HG03135 (cell line): Measurements from ENCODE around the gene ANKHD1.
A peak's percentile ranks its signal among the peaks of the same experiment; 100 is the strongest.

Experiments used
- ATAC-seq: cut with Tn5 transposase; IDR thresholded peaks from one replicate; pipeline ENCODE4 v1.9.1; 2021; ENCODE audit warnings: mild to moderate bottlenecking, moderate library complexity; ENCODE audit not compliant: unreplicated experiment

The ANKHD1 gene

DNA sequence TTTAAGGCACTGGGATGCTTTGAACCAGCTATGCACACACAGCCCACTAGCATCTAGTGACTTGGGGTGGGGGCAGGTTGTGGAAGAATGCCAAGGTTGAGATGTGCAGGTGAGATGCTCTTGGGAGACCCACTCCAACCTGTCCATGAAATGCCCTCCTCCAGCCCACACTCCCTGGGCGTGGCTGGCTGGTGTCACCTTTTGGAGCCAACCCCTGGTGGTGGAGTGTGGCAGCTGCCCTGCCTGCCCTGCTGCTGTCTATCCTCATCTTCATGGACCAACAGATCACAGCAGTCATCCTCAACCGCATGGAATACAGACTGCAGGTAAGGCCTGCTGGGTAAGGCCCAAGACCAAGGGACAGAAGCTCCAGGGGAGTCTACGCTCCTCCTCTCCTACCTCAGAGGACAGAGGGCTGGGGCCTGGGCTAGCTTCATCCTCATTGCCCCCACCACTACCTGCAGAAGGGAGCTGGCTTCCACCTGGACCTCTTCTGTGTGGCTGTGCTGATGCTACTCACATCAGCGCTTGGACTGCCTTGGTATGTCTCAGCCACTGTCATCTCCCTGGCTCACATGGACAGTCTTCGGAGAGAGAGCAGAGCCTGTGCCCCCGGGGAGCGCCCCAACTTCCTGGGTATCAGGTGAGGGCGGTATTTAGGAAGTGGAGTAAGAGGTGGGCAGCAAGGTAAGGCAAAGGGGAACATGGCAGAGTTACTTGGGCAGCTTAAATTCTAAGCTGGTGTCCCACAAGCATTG, 34.2 kb upstream of the ANKHD1 start:
- no peak for ATAC-seq

DNA sequence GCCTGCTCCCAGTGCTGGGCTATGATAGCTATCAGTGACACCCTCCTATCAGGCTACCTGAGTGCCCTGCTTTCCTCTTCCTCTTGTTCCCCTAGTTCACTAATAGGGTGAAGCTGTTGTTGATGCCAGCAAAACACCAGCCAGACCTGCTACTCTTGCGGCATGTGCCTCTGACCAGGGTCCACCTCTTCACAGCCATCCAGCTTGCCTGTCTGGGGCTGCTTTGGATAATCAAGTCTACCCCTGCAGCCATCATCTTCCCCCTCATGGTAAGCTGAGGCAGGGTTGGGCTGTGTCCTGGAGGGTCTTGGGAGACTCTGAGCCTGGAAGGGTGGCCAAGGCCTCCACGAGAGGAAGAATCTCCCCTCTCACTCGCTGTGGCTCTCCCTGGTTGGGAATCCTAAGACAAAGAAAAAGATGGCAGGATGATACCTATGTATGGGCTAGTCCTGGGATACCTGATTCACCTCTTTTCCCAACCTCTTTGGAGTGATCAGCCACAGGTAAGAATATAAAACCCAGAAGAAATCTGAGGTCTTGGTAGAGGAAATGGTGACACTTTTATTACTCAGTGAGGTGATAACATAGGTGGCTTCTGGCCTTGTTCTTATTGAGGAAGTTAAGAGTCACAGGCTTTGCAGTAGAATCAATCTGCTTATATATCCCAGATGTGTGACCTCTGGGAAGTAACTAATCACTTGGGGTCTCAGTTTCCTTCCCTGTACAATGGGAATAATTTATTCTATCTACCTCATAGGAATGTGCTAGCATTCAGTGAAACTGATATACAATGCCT, 30.1 kb upstream of the ANKHD1 start:
- ATAC-seq, result no peak

DNA sequence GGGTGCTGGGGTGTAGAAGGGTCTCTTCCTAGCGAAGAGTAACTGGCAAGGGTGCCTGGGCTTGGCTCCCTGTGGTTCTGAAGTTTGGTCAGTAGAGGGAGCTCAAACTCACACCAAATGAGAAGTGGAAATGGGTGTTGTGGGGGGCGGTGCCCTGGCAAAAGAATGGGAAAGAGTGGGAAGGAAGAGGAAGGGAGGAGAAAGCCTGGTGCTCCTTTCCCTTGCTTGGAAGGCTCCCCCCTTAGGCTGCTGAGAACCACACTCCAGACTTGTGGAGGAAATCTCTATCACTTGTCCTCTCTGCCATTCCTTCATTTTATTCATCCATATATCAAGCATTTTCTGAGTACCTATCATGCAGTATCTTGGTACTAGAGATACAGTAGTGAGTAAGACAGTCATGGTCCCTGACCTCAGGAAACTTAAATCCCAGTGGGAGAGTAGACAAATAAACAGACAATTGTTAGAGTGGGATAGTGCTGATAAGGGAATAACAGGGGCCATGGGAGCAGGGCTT, 28.6 kb upstream of the ANKHD1 start:
- peak; percentile 60 for ATAC-seq

DNA sequence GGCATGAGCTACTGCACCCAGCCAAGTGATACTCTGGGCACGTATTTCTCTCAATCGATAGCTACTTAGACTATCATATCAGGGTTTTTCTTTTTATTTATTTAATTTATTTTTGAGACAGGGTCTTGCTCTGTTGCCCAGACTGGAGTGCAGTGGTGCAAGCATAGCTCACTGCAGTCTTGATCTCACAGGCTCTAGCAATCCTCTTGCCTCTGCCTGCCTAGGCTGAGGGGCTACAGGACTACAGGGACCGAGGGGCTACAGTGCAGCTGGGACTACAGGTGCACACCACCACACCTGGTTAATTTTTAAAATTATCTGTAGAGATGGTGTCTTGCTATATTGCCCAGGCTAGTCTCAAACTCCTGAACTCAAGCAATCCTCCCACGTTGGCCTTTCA, 20.3 kb upstream of the ANKHD1 start:
- no peak for ATAC-seq

DNA sequence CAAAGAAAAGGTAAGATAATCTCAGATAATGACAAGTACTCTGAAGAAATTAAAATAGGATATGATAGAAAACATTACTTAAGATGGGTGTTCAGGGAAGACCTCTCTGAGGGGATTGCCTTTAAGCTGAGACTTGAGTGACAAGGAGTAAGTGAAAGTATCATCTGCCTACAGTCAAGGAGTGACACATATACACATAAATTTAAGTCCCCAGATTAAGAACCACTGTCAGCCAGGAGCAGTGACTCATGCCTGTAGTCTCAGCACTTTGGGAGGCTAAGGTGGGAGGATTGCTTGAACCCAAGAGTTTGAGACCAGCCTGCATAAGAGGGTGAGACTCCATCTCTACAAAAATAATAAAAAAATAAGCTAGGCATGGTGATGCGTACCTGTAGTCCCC, 19.7 kb upstream of the ANKHD1 start:
- no peak for ATAC-seq

DNA sequence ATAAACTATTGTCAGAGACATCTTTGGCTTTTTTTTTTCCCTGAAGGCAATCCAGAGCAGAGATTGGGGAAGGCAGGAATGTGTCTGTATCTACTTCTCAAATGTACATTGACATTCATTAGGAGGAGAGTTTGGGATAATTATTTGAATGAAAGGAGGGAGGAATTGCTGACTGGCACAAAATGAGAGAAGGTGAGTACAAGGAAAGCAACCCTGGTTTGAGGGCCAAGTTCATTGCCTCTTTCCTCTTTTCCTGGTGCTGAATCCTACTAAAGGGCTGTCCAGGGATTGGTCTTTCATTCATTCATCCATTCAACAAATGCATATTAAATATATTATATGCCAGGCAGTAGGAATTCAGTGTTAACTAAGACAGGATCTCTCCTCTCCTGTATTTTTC, 18.8 kb upstream of the ANKHD1 start:
- ATAC-seq, result no peak

DNA sequence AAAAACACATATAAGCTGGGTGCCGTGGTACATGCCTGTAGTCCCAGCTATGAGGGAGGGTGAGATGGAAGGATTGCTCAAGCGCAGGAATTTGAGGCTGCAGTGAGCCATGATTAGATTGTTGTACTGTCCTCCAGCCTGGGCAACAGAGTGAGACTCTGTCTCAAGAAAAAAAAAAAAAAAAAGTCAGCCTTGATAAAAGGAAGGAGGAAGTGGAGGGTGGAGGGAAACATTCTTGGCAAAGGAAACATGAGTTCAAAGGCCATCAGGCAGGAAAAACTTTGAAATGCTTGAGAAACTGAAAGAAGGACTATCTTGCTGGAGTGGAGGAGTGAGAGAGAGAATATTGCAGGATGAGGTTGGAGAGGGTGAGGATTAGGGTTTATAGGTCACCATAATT, 18.3 kb upstream of the ANKHD1 start:
- no peak for ATAC-seq

DNA sequence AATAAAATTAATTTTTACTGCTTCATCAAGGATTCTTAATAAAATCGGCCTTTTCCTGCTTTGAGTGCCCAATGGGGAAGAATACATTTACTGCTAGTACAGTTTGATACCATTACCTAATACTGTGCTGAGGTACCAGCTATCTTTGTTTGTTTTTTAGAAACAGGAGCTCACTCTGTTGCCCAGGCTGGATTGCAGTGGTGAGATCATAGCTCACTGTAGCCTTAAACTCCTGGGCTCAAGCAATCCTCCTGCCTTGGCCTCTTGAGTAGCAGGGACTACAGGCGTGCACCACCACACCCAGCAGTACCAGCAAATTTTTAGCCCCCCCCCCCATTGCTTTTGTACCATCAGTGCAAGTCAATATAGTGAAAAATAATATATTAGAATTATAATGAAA, 13.6 kb upstream of the ANKHD1 start:
- no peak for ATAC-seq

DNA sequence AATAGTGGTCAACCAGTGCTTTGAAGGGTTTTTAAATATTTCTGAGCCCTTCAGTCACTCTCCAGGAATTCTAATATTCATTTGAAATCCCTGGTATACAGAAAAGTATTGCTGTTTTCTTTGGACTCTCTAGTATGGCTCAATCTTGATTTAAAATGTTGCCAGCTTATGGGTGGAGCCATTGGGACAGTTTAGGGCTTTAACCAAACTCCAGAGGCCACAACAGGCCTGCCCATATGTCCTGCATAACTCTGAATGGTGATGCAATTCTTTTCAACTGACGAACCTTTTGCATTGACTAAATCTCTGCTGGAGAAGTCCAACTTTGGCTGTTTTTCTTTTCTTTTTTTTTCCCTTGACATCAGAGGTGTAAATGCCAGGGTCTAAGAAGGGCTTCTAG, 10.3 kb upstream of the ANKHD1 start:
- ATAC-seq, result no peak

DNA sequence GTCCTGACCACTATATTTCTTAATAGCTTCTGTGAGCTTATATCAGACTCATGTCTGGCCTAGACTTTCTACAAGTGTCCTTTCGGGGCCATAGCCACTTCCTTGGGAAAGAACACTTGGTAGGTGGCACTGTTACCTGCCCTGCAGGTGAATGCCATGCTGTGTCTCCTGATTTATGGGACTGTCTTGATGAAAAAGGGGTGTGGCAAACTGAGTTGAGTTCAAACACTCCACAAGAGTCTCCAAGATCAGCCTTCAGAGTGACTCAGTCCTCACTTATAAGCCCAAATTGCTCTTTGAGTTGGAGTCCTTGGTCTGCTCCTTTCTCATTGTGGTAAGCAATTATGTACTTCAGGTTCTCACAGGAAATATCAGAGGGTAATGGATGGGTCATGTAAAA, 9.9 kb upstream of the ANKHD1 start:
- ATAC-seq, result no peak

DNA sequence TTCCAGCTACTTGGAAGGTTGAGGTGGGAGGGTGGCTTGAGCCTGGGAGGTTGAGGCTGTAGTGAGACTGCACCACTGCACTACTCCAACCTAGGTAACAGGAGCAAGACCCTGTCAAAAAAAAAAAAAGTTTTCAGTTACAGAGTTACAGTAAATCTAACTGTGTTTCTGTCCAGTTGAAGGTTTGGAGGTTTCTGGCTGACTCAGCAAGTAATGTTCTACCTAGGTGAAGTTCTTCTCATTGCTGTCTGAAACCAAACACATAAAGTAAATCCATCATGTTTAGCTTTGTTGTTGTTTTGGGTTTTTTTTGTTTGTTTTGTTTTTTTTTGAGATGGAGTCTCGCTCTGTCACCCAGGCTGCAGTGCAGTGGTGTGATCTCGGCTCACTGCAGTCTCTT, 7.9 kb upstream of the ANKHD1 start:
- ATAC-seq, result no peak

DNA sequence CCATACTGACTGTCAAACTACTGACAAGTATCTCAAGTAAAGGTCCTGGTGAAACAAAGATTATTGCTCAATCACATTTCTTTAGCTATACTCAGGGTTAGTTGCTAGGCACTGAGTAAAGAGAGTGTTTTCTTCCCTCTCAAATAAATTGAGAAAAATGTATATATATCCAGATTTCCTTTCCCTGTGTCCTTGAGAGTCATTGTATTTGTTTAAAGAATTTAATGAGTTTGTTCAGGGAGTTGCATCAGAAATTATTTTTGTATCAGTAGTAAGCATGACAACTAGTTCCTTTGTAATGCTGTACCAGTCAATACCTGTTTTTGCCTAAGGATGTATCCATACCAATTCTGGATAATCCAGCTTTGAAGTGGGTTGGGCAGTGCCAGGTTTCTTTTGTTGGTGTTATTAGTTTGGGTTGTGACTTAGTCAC, 3.2 kb upstream of the ANKHD1 start:
- no peak for ATAC-seq

DNA sequence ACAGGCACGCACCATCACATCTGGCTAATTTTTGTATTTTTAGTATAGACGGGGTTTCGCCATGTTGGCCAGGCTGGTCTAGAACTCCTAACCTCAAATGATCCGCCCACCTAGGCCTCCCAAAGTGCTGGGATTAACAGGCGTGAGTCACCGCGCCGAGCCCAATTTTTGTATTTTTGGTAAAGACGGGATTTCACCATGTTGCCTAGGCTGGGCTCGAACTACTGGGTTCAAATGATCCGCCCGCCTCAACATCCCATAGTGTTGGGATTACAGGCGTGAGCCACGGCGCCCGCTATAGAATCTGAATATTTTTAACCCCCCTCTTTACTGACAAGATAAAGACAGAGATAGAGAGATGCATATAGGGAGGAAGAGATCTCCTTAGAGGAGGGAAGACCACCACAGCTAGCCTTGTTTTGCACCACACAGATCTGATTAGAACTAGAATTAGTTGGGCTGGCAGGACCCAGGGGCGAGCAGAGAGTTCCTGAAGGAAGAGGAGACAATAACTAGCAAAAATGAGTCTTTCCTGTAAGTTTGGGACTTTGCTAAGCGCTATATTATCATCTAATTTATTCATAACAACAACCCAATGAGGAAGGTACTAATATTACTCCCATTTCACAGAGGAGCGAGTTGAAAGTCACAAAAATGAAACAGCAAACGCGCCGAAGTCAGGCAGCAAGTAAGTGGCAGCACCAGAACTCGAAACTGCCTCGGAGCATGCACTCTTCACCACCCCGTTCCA, 1.5 kb upstream of the ANKHD1 start:
- no peak for ATAC-seq

DNA sequence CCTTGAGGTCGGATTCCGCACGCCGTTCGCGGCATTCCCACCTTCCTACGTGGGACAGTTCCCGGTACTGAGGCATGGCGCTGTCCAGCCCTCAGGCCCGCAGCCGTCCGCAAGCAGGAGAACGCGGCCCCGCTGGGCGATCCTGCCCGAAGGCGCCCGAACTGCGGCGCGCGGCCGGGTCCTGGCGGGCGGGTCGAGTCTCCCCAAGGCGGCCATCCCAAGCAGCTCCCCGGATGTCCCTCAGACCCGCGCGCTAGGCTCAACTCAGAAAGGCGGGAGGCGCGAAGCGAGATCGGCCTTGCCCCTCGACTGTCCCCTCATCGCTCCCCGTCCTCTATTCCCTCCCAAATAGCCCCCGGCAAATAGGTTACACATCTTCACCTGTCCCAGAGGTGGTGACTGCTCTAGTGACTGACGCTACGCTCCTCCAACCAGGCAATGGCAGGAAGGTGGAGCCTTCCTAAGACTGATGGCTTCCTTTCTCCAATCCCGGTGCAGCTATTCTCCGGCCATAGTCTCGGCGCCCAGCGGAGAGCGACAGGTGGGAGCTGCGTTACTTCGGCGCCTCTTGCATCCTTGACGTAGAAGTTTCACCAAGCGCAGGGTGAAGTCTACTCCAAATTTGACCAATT, 787 bp upstream of the ANKHD1 start:
- ATAC-seq, result peak; percentile 72

DNA sequence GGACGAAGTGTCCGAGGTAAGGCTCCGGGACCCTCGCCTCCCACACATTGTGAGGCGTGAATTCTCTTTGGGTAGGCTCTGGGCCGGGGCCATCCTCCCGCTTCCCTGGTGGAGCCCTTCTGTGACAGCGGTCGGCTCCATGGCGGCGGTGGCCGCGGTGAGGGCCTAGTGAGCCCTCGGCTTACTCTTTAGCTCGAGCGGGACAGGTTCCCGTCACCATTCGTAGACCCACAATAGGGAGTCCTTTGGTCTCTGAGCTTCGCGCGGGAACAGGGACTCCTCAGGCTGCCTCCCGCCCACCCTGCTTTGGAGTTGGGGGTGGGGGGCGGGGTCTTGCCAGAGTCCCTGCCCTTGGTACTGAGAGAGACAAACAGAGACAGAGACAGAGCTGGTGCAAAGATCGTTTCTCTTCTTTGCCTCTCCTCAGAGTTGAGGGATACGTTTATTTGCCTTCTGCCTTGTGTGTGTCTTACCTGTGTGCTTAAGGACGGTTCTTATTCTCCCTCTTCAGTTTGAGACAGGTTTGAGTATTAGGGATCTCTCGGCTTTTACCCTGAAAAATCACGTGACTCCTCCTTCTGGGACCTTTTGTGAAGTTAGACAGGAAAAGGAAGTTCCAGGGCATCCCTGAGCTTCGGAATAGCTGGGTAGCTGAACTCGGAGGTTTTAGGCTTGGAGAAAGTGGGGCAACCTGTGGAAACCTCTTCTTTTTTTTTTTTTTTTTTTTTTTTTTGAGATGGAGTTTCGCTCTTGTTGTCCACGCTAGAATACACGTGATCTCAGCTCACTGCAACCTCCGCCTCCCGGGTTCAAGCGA, 833 bp downstream of the ANKHD1 start:
- no peak for ATAC-seq

DNA sequence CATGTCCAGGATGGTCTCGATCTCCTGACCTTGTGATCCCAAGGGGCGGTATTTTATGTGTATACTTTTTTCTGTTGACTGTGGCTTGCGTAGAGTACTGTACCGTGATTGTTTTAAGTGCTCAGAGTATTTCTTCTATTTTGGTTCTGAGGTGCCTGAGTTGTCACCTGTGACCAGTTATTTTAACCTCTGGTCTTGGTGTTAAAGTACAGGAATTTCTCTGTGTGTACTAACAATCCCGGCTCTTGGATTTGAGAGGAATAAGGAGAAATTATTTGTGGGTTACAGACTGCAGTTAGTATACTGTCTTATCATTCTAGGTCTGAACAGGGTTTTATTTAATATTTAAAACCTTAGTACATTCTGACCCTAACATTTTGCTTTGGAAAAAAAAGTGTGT, 2.0 kb downstream of the ANKHD1 start:
- no peak for ATAC-seq

DNA sequence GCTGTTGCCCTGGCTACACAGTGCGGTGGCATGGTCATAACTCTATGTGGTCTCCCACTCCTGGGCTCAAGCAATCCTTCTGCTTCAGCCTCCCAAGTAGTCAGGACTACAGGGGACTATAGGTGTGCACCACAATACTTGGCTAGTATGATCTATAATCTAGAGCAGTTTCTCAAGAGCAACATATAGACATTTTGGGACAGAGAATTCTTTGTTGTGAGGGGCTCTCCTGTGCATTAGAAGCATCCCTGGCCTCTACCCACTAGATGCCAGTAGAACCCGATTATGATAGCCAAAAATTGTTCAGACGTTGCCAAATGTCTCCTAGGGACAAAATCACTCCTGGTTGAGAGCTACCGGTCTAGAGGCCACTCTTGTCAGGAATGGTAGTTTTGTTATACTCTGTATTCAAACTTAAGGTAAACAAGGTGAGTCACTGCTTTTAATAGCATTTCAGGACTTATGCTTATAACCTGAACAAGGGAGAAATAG, 7.2 kb downstream of the ANKHD1 start:
- ATAC-seq, result no peak

DNA sequence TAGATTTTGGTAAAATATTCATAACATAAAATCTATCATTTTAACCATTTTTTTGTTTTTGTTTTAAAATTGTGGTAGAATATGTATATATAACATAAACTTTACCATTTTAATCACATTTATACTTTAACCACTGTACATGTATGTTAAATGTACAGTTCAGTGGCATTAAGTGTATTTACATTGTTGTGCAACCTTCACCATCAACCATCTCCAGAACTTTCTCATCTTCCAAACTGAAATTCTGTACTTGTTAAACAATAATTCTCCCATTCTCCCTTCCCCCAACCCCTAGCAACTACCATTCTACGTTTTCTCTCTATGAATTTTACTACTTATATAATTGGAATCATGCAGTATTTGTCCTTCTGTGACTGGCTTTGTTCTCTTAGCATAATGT, 11.6 kb downstream of the ANKHD1 start:
- ATAC-seq, result no peak

DNA sequence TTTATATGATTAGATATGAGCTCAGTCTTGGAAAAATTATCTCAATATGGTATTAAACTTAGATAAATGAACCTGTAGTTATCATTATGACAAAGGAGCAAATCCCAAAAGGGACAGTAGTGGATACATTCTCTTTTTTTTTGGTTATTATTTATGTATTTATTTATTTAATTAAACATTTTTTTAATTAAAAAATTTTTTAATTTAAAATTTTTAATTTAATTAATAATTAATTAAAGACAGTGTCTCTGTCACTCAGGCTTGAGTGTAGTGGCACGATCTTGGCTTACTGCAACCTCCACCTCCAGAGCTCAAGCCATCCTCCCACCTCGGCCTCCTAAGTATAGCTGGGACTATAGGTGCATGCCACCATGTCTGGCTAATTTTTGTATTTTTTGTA, 15.6 kb downstream of the ANKHD1 start:
- no peak for ATAC-seq
